T-helper 17 cell (primary cell): Measurements from ENCODE around the gene LRRC37A. TPM values are rescaled to one million over a fixed set of nuclear protein-coding genes. Genes with fewer than 3 reads are reported as not detected.
A peak's percentile ranks its signal among the peaks of the same experiment; 100 is the strongest.
"Not testable (repeated sequence)": the region's sequence is repeated elsewhere in the genome, so short reads cannot be mapped to it uniquely, and the experiment has no call there.

Experiments
- ATAC-seq: fragments of 150-1000 bp; cut with Tn5 transposase; 2 replicates; pipeline ENCODE4 v1.10.0; 2021; ENCODE audit warnings: mild to moderate bottlenecking, moderate library complexity
- DNase-seq, 3 donors: peaks; one replicate each; pipeline versions ENCODE4 v3.0.0 to v3.0.0-alpha.2; 2020 to 2021
- H3K9me3 ChIP-seq: one replicate; pipeline ENCODE4 v1.7.0; 2013; ENCODE audit warnings: low read length, mild to moderate bottlenecking; ENCODE audit not compliant: control insufficient read depth, poor library complexity, severe bottlenecking
- H3K27ac Mint-ChIP-seq: one replicate; pipeline ENCODE4 v1.8.0; 2022; ENCODE audit warnings: mild to moderate bottlenecking, moderate library complexity, mixed read lengths
- H3K27me3 Mint-ChIP-seq: one replicate; pipeline ENCODE4 v1.8.0; 2022; ENCODE audit warnings: mixed read lengths
- H3K36me3 Mint-ChIP-seq: one replicate; pipeline ENCODE4 v1.8.0; 2022; ENCODE audit warnings: low read depth, mixed read lengths
- H3K4me1 Mint-ChIP-seq: one replicate; pipeline ENCODE4 v1.8.0; 2022; ENCODE audit warnings: mild to moderate bottlenecking, mixed read lengths
- H3K4me3 Mint-ChIP-seq: one replicate; pipeline ENCODE4 v1.8.0; 2022; ENCODE audit warnings: mild to moderate bottlenecking, moderate library complexity, mixed read lengths
- total RNA-seq, 4 donors: library from RNA in 2 of 4; stranded (reverse) in 2 of 4; gene quantifications; one replicate each; pipeline ENCODE4 v1.2.3 and lab custom pipeline; 2022 to 2026

The LRRC37A gene
- total RNA-seq, 2 donors from 2014 or later: 5.5 to 11.4 TPM

- H3K4me1 Mint-ChIP-seq: peaks cover 2% of the 10 kb centered on the region
- H3K4me3 Mint-ChIP-seq: no peak overlapping the region
- no peak overlapping the region for H3K27ac Mint-ChIP-seq
- no peak for ATAC-seq
- H3K36me3 Mint-ChIP-seq: no peaks in the 10 kb centered on the region
- H3K27me3 Mint-ChIP-seq: peaks cover 19% of the 10 kb centered on the region
- no peaks in the 10 kb centered on the region for H3K9me3 ChIP-seq
- DNase-seq: no peak
These were observed 21.2 kb upstream of the LRRC37A start for GRCh38 chr17:46273541-46274236.

DNA sequence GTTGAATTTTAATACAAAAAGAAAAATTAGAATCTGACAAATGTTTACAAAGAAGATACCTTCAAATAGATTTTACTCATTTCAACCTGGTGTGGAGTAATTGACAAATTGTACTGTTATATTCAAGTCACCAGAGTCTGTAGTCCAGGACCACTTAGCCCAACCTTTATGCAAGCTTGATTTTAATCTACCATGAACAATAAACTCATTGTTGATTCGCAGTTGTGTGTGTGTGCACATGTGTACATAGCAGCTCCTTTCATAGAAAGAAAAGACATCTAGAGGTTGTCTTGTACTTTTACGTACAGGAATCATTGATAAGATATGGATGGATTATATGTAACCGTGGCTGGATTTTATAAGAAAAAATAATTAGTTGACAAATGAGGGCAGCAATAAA, 20.7 kb upstream of the LRRC37A start:
- no peak for DNase-seq
- Mint-ChIP-seq H3K36me3 (no peaks in the 10 kb centered on the region), H3K27ac (no peak overlapping the region), H3K4me1 (peaks cover 2% of the 10 kb centered on the region), H3K4me3 (no peak overlapping the region), H3K27me3 (peaks cover 19% of the 10 kb centered on the region)
- H3K9me3 ChIP-seq: no peaks in the 10 kb centered on the region
- no peak for ATAC-seq

- ATAC-seq: not testable (repeated sequence)
These were observed 18.0 kb upstream of the LRRC37A start for GRCh38 chr17:46276728-46277479.

GRCh38 chr17:46281336-46281735, 13.6 kb upstream of the LRRC37A start:
- not testable (repeated sequence) for DNase-seq, H3K36me3 Mint-ChIP-seq, H3K4me1 Mint-ChIP-seq, H3K9me3 ChIP-seq, H3K4me3 Mint-ChIP-seq, H3K27me3 Mint-ChIP-seq, ATAC-seq, H3K27ac Mint-ChIP-seq

More at GRCh38 chr17:46276728-46277479, 18.0 kb upstream of the LRRC37A start:
- H3K4me3 Mint-ChIP-seq, DNase-seq, H3K27ac Mint-ChIP-seq, H3K9me3 ChIP-seq, H3K4me1 Mint-ChIP-seq, H3K36me3 Mint-ChIP-seq: not testable (repeated sequence)
- H3K27me3 Mint-ChIP-seq: peaks cover 20% of the 10 kb centered on the region

GRCh38 chr17:46282635-46283034, 12.3 kb upstream of the LRRC37A start:
- not testable (repeated sequence) for H3K27ac Mint-ChIP-seq, ATAC-seq

DNA sequence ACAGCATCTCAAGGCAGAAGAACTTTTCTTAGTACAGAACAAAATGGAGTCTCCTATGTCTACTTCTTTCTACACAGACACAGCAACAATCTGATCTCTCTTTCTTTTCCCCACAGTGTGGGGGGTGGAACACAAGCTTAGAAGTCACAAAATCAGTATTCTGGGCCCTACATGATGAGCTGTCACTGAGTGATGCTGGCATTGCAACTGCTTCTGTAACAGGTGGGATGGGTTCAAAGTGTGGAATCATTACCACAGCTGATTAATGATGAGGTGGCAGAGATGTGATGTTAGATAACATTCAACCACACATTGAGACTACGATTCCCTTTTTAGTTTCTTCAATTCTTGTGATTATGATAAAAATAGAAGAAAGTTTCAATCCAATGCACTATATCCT, 10.5 kb upstream of the LRRC37A start:
- peaks cover 11% of the 10 kb centered on the region for H3K4me1 Mint-ChIP-seq
- H3K27ac Mint-ChIP-seq: not testable (repeated sequence)

More at GRCh38 chr17:46282635-46283034, 12.3 kb upstream of the LRRC37A start:
- DNase-seq, H3K36me3 Mint-ChIP-seq, H3K9me3 ChIP-seq, H3K4me3 Mint-ChIP-seq, H3K27me3 Mint-ChIP-seq: not testable (repeated sequence)
- peaks cover 11% of the 10 kb centered on the region for H3K4me1 Mint-ChIP-seq

DNA sequence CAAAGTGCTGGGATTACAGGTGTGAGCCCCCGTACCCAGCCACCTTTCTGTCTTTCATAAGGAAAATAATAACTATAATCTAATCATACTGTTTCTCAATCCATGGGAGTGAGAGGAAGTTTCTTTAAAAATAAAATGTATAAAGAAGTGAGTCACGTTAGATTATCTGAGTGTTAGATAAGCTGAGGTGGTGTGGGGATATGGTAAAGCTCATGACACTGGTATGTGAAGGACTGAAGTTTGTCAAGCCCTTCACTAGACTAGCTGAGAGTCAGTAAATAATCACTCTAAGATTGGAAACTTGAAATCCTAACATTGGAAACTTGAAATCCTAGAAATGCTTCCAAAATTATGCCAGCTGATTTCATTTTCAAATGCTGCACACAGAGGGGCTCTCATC, 9.4 kb upstream of the LRRC37A start:
- Mint-ChIP-seq H3K4me1 (peaks cover 11% of the 10 kb centered on the region), H3K27ac (peak overlapping the region; percentile 59)
- ATAC-seq, H3K9me3 ChIP-seq, H3K4me3 Mint-ChIP-seq, H3K27me3 Mint-ChIP-seq, DNase-seq, H3K36me3 Mint-ChIP-seq: not testable (repeated sequence)

More for the DNA sequence above, 10.5 kb upstream of the LRRC37A start:
- not testable (repeated sequence) for H3K27me3 Mint-ChIP-seq, H3K9me3 ChIP-seq, H3K4me3 Mint-ChIP-seq, DNase-seq, H3K36me3 Mint-ChIP-seq
- ATAC-seq: peak; percentile 76

DNA sequence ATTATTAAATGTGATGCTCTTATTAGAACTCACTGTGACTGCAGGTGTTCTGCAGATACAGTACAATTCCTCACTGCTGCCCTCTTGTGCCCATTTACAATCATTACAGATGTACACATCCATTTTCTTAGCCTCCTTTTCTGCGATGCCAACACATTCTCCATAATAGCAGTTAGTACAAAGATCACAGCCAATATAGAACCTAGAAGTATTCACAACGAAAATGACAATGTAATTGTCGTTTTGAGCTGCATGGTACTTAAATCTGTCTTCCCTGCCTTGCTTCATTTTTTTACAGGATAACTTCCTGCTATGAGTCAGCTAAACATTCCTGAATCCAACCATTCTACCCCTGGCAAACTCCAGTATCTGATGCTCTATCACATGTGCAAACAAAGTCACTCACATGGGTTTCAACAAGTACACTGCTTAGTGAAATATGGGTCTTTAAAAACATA, 8.1 kb upstream of the LRRC37A start:
- not testable (repeated sequence) for H3K36me3 Mint-ChIP-seq, H3K27me3 Mint-ChIP-seq, H3K9me3 ChIP-seq, H3K4me3 Mint-ChIP-seq
- Mint-ChIP-seq H3K27ac (peak overlapping the region; percentile 27), H3K4me1 (peaks cover 11% of the 10 kb centered on the region)
- peak; percentile 17 to 61 (median 35) for DNase-seq
- ATAC-seq: peak; percentile 90

- H3K27me3 Mint-ChIP-seq, H3K9me3 ChIP-seq, ATAC-seq, H3K4me3 Mint-ChIP-seq, H3K36me3 Mint-ChIP-seq, DNase-seq: not testable (repeated sequence)
- Mint-ChIP-seq H3K4me1 (peaks cover 11% of the 10 kb centered on the region), H3K27ac (peak overlapping the region; percentile 27)
These were observed 7.3 kb upstream of the LRRC37A start for GRCh38 chr17:46287587-46287986.

DNA sequence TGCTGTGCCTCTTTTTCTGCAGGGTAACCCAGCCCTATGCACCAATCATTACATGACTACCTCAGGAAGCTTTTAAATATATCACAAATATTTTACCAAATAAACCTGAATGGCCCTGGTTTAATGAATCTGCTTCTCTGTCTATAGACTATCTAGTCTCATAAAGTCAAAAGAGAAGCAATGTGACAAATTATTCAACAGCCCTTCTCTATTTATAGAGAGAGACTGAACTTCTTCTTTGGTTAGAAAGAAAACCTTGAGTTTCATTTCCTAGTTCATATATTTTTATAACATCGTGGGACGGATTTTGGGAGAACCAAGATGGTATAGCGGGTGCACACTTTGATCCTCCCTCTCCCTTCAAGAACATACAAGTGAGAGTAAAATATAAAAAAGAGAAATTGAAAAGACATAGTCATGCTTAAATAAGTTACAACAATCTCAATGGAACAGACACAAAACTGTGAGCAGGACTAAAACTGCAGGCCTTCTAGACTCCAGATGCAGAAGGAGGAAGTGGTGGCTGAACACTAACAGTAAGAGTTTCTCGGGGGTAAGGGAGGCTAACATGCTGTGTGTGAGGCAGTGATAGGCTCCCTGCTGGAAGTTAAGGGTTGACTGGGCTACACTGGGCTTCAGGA, 3.9 kb upstream of the LRRC37A start:
- not testable (repeated sequence) for H3K4me3 Mint-ChIP-seq, H3K36me3 Mint-ChIP-seq, H3K9me3 ChIP-seq, DNase-seq, H3K27me3 Mint-ChIP-seq, H3K27ac Mint-ChIP-seq, H3K4me1 Mint-ChIP-seq
- peak; percentile 59 for ATAC-seq

DNA sequence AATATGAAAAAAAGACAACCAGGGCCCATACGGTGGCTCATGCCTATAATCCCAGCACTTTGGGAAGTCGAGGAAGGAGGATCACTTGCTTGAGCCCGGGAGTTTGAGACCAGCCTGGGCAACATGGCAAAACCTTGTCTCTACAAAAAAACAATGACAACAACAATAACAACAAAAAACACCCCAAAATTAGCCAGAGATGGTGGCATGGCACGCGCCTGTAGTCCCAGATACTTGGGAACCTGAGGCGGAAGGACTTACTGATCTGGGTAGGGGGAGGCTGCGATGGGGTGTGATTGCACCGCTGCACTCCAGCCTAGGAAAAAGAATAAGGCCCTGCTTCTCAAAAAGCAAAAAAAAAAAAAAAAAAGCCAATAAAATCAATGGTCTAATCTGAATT, 3.3 kb upstream of the LRRC37A start:
- not testable (repeated sequence) for H3K27ac Mint-ChIP-seq, H3K9me3 ChIP-seq

DNA sequence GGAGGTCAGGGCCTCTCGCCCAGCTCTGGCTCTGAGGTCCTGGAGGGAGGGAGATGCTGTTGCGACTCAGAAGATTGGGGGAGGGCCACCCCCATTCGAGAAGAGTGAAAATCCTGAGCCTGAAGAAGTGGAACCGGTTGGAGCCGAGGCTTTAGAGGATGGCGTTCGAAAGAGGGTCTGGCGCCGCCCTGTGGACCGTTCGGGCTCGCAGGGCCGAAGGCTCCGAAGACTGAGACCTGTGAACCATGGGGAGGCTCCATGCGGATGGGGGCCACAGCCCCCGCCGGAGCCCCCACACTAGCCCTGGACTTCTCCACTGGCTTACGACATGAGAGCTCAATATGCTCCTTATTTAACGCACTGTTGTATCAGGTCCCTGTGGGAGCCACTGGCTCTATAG, 46.3 kb downstream of the LRRC37A start:
- not testable (repeated sequence) for H3K4me1 Mint-ChIP-seq, H3K27me3 Mint-ChIP-seq, H3K4me3 Mint-ChIP-seq, H3K27ac Mint-ChIP-seq, H3K36me3 Mint-ChIP-seq, H3K9me3 ChIP-seq, DNase-seq
- ATAC-seq: peak; percentile 49

More for the DNA sequence above, 3.3 kb upstream of the LRRC37A start:
- not testable (repeated sequence) for ATAC-seq, H3K4me1 Mint-ChIP-seq, H3K36me3 Mint-ChIP-seq, H3K27me3 Mint-ChIP-seq, H3K4me3 Mint-ChIP-seq, DNase-seq

- not testable (repeated sequence) for DNase-seq, H3K36me3 Mint-ChIP-seq, H3K9me3 ChIP-seq, H3K27me3 Mint-ChIP-seq, H3K4me1 Mint-ChIP-seq, H3K4me3 Mint-ChIP-seq, H3K27ac Mint-ChIP-seq
- peak; percentile 30 for ATAC-seq
These were observed 47.2 kb downstream of the LRRC37A start for GRCh38 chr17:46342131-46342530.
